Inferior parietal cortex (tissue), 1 donor: Measurements from ENCODE around the gene TPBGL.

Experiments used
- DNase-seq: peaks from one replicate; pipeline ENCODE4 v3.0.0-alpha.2; 2016; ENCODE audit errors: extremely low spot score

TPBGL gene

GRCh38 chr11:75212411-75212810 is 28.2 kb upstream of the TPBGL start:
- no peak for DNase-seq

GRCh38 chr11:75214411-75214821 is 26.2 kb upstream of the TPBGL start:
- peak; percentile 48 for DNase-seq

- no peak for DNase-seq
Measured at GRCh38 chr11:75214843-75215242, 25.7 kb upstream of the TPBGL start.

- DNase-seq, result no peak
Measured at GRCh38 chr11:75219869-75220268, 20.7 kb upstream of the TPBGL start.

GRCh38 chr11:75223954-75224643 is 16.5 kb upstream of the TPBGL start:
- no peak for DNase-seq

- DNase-seq, result no peak
Measured at GRCh38 chr11:75225794-75226193, 14.8 kb upstream of the TPBGL start.

- no peak for DNase-seq
Measured at GRCh38 chr11:75229466-75229865, 11.1 kb upstream of the TPBGL start.

- no peak for DNase-seq
Measured at GRCh38 chr11:75230621-75231020, 10.0 kb upstream of the TPBGL start.

- DNase-seq, result no peak
Measured at GRCh38 chr11:75233754-75234172, 6.8 kb upstream of the TPBGL start.

GRCh38 chr11:75236062-75236461 is 4.5 kb upstream of the TPBGL start:
- DNase-seq, result no peak

GRCh38 chr11:75237050-75237449 is 3.5 kb upstream of the TPBGL start:
- DNase-seq, result no peak

- DNase-seq, result no peak
Measured at GRCh38 chr11:75238595-75239440, 1.8 kb upstream of the TPBGL start.

- DNase-seq, result no peak
Measured at GRCh38 chr11:75239531-75240290, 863 bp upstream of the TPBGL start.

GRCh38 chr11:75241036-75241905 is 697 bp downstream of the TPBGL start:
- DNase-seq, result peak; percentile 70

GRCh38 chr11:75241906-75242644 is 1.5 kb downstream of the TPBGL start:
- no peak for DNase-seq

- no peak for DNase-seq
Measured at GRCh38 chr11:75242722-75243600, 2.4 kb downstream of the TPBGL start.

- DNase-seq, result no peak
Measured at GRCh38 chr11:75244052-75244814, 3.7 kb downstream of the TPBGL start.

GRCh38 chr11:75245356-75246005 is 4.9 kb downstream of the TPBGL start:
- no peak for DNase-seq
